Measurements from ENCODE around the gene NCAPG2. TPM values are rescaled to one million over a fixed set of nuclear protein-coding genes. Genes with fewer than 3 reads are reported as not detected.
A peak's percentile ranks its signal among the peaks of the same experiment; 100 is the strongest.

NCAPG2 gene
- total and polyA plus RNA-seq, 2 of the 13 experiments (the other 11 are each of a cell fraction or from before 2014, with no cell fraction given) = 15.1 to 30.7 TPM

- in situ Hi-C loops (cut with HindIII; ENCODE audit: extremely low pct_ligation_motif_present, low pct_unique_long_range_greater_than_20kb) (loop anchor here (5.0 kb wide), 1 partner anchor 50 kb away; no protein-coding TSS in a partner anchor), intact Hi-C loops (cut with micrococcal nuclease; ENCODE audit: unreplicated experiment) (loop anchor here (5.0 kb wide), 2 partner anchors 40 to 55 kb away; no protein-coding TSS in a partner anchor)
- peak; percentile 49 for FAIRE-seq
Measured at GRCh38 chr7:158592541-158592940, 112.1 kb downstream of the NCAPG2 start.

More at GRCh38 chr7:158592541-158592940, 112.1 kb downstream of the NCAPG2 start:
- ATAC-seq (no peak), DNase-seq (ENCODE audit: low spot score) (no peak)
- TF ChIP-seq ZSCAN12 (CRISPR knock-in tag; IDR thresholded peaks at IDR 0.05) (no peak), ZHX2 (IDR thresholded peaks at IDR 0.05; ENCODE audit: low read depth) (no peak), ZHX2 (CRISPR knock-in tag; IDR thresholded peaks at IDR 0.05; ENCODE audit: borderline replicate concordance) (no peak), ZNF136 (CRISPR knock-in tag; IDR thresholded peaks at IDR 0.05; ENCODE audit: low read depth) (0 out of 2 replicates have a peak, but pooled peaks have one; percentile 24), MYNN (CRISPR knock-in tag; IDR thresholded peaks at IDR 0.05; ENCODE audit: low read depth) (no peak), ZFP91 (CRISPR knock-in tag; IDR thresholded peaks at IDR 0.05; ENCODE audit: borderline replicate concordance) (0 out of 2 replicates have a peak, but pooled peaks have one; percentile 16), ZSCAN25 (CRISPR knock-in tag; IDR thresholded peaks at IDR 0.05) (0 out of 2 replicates have a peak, but pooled peaks have one; percentile 29), ZNF44 (CRISPR knock-in tag; IDR thresholded peaks at IDR 0.05) (0 out of 2 replicates have a peak, but pooled peaks have one; percentile 27), FOSL2 (CRISPR knock-in tag; IDR thresholded peaks at IDR 0.05) (0 out of 2 replicates have a peak, but pooled peaks have one; percentile 15), KMT2B (CRISPR knock-in tag; IDR thresholded peaks at IDR 0.05) (0 out of 2 replicates have a peak, but pooled peaks have one; percentile 3)
- Histone ChIP-seq H2AFZ (ENCODE audit: low read length) (no peak overlapping the region), H3K27ac (ENCODE audit: extremely low read length, insufficient read depth, low read length) (peak overlapping the region; percentile 87), H3K9ac (ENCODE audit: insufficient read depth, low read depth, low read length) (no peak overlapping the region), H3K79me2 (ENCODE audit: insufficient read depth, low read length) (no peaks in the 10 kb centered on the region), H3K4me3 (replicated peaks in 1 of 3; ENCODE audit: insufficient read depth in 1 of 3, low read depth in 2 of 3, low read length in 3 of 3) (no peak overlapping the region), H3K27me3 (ENCODE audit: control insufficient read depth in 1 of 2, insufficient read depth in 2 of 2, low read length in 2 of 2) (no peaks in the 10 kb centered on the region), H4K20me1 (ENCODE audit: insufficient read depth, low read length) (no peaks in the 10 kb centered on the region), H3K4me1 (ENCODE audit: insufficient read depth, low read length) (peaks cover 52% of the 10 kb centered on the region), H3K36me3 (replicated peaks in 1 of 2; ENCODE audit: control insufficient read depth in 1 of 2, insufficient read depth in 2 of 2, low read length in 2 of 2) (no peaks in the 10 kb centered on the region), H3K4me2 (ENCODE audit: low read depth, low read length) (peak overlapping the region; percentile 66; the same call in 1 of the 2 replicates), H3K9me3 (ENCODE audit: low read length) (peaks cover 20% of the 10 kb centered on the region)
- 100% methylated on average over 1 of the region's 1 CpG for whole genome bisulfite sequencing (ENCODE audit: low lambda C conversion rate)
- CTCF ChIA-PET (ENCODE audit: low intra/inter-chr PET ratio, low total read pairs) = no interaction called here
- no TSS peak for BruUV-seq (replicated peaks)
- POLR2A ChIA-PET = interaction anchor here (1.0 to 4.8 kb wide), 3 partner anchors 45 to 57 kb away, joined by 4 to 29 read pairs (median 13); no protein-coding TSS in a partner anchor

All from HepG2 (cell line).